CD1c-positive myeloid dendritic cell (primary cell): ENCODE measurements around the gene KIF13A.
"Not testable (repeated sequence)": the region's sequence is repeated elsewhere in the genome, so short reads cannot be mapped to it uniquely, and the experiment has no call there.

Experiments used
- DNase-seq: peaks from one replicate; pipeline ENCODE4 v3.0.0-alpha.2; 2016; ENCODE audit errors: extremely low spot score

The KIF13A gene

GRCh38 chr6:17987447-17987696 is at the start of gene KIF13A:
KIF13A (minus strand) TSS chr6:17987635; CDS start chr6:17987463, 172 bp downstream.
- DNase-seq = no peak

DNA sequence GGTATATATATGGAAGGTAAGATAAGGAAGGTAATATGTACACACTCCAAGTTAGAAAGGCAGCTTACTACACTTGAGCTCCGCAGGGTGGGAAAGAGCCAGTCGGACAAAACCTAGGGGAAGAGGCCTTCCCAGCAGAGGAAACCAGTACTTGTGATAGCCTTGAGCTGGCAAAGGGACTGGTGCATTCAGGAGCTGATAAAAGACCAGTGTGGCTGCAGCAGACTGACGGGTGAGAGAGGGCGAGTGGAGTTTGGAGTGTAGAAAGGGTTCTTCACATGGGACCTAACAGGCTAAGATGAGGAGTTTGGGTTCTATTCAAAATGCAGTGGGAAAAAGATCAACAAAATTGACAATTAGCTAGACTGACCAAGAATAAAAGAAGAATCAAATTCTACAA is 49.3 kb upstream of the KIF13A start:
- no peak for DNase-seq

DNA sequence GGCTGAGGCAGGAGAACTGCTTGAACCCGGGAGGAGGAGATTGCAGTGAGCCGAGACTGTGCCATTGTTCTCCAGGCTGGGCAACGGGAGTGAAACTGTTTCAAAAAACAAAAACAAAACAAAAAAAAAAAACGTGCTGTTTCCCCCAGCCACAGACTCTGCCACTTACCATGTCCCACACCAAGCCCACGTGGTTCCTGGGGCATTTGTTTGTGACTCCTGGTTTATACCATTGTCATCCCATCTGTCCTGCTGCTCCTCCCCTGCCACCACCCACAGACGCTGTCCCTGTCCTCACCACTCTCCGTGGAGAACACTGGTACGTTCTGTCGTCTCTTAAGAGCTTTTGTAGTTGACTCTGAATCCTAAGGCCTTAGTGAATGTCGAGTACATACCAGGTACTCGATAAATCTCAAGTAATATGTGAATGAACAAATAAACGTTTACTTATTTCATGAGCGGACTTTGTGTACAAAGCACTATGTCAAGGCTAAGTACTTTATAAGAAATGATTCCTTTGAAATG is 48.0 kb upstream of the KIF13A start:
- DNase-seq = no peak

GRCh38 chr6:18034798-18035202 is 47.4 kb upstream of the KIF13A start:
- DNase-seq = no peak

DNA sequence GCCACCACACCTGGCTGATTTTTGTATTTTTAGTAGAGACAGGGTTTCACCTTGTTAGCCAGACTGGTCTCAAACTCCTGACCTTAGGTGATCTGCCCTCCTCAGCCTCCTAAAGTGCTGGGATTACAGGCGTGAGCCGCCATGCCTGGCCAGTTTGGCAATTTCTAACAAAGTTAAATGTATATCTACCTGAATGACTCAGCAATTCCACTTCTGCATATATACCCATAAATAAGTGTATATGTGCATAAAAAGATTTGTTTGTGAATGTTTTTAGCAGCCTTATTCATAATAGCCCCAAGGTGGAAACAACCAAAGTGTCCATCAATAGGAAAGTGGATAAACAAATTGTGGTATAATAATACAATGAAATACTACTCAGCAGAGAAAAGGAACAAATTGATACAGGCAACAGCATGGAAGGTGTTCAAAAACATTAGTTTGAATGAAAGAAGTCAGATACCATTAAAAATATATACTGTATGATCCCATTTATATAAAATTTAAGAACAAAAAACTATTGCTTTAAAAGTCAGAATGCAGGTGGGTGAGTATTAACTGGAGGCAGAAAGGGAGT is 44.3 kb upstream of the KIF13A start:
- no peak for DNase-seq

- no peak for DNase-seq
Observed at GRCh38 chr6:18031189-18031588, 43.8 kb upstream of the KIF13A start.

- DNase-seq = no peak
Observed at GRCh38 chr6:18028332-18028731, 40.9 kb upstream of the KIF13A start.

GRCh38 chr6:18025596-18025995 is 38.2 kb upstream of the KIF13A start:
- no peak for DNase-seq

GRCh38 chr6:18024876-18025275 is 37.4 kb upstream of the KIF13A start:
- no peak for DNase-seq

DNA sequence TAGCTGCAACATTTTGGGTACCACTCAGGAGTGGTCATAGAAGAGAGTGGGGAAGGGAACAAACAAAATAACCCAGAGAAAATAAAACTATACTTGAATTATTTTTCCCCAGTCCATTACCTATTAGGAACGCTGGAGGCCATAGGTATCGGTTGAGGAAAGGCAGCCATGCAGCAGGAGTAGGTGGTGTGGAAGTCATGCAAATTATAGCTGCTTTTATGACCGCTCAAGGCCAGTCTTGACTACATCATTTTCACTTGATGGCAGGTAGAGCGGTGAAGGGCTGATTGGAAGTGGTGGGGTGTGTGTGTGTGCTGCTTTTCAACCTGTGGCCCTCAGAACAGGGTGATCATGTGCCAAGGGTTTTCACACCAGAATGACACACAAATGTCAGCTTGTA is 36.5 kb upstream of the KIF13A start:
- DNase-seq = no peak

DNA sequence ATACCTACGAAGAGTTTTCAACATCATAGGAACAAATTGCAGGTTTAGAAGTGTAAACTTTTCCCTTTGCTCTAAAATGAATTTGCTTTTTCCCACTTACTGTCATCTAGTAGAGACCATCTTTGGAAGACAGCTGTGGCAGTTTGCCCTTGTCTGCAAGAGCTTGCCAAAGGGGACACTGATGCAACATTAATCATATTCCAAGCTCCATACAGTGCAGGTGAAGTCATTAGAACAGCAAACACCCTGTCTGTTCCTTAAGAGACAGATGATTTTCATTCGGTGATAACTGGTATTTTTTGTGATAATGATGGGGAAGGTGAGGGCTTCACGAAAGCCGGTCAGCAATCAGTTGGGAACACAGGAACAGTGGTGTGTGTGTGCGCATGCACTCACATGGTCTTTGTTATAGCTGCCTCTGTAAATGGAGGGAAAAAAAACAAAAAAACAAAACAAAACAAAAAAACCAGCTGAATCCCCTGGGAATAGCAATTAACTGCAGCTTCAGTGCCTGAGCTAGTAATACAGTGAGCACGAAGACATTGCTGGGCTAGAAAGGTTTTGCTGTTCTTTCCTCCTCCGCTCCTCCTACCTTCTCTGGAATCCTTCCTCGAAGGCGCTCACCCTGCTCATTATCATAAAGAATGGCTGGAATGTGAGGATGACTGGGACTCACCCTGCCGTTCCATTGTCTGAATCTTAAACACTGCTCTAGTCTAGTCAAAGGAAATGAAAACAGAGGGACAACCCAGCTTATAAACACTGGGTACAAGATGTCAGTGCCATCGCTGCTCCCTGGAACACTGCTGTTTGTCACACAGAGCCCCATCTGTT is 35.2 kb upstream of the KIF13A start:
- DNase-seq = no peak

DNA sequence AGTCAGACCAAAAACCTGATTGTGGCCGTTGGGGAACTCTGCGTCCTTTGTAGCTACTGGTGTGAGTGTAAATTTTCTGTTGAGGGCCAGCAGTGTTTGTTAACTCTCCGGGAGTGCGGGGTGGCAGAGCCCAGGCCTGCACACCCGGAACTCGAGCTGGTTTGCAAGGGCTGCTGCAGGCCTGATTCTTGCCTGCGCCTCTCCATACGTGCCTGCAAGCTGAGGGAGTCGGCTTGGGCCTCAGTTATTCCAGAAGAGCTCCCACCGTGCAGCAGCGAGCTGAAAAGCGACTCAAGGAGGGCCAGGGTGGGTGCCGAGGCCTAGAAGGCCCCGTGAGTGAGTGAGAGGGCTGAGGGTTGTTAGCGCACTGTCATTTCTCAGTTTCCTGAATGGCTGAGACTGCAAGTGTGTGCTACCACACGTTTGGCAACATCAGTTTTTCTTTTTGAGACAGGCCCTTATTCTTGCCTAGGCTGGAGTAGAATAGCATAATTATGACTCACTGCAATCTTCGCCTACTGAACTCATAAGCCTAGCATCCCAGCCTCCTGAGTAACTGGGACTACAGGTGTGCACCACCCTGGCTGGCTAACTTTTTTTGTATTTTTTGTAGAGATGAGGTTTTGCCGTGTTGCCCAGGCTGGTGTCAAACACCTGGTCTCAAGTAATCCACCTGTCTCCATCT is 33.9 kb upstream of the KIF13A start:
- no peak for DNase-seq

- DNase-seq = not testable (repeated sequence)
Observed at GRCh38 chr6:18020545-18020944, 33.1 kb upstream of the KIF13A start.

- DNase-seq = no peak
Observed at GRCh38 chr6:18019539-18020534, 32.4 kb upstream of the KIF13A start.

GRCh38 chr6:18019133-18019532 is 31.7 kb upstream of the KIF13A start:
- not testable (repeated sequence) for DNase-seq

GRCh38 chr6:18016698-18017097 is 29.3 kb upstream of the KIF13A start:
- DNase-seq = no peak

GRCh38 chr6:18016133-18016532 is 28.7 kb upstream of the KIF13A start:
- DNase-seq = no peak

DNA sequence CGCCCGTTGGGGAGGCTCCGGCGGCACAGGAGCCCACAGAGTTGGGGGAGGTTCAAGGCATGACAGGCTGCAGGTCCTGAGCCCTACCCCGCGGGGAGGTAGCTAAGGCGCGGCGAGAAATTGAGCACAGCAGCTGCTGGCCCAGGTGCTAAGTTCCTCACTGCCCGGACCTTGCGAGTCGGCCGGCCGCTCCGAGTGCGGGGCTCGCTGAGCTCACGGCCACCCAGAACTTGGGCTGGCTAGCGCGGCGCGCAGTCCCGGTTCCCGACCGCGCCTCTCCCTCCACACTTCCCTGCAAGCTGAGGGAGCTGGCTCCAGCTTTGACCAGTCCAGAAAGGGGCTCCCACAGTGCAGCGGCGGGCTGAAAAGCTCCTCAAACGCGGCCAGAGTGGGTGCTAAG is 23.9 kb upstream of the KIF13A start:
- no peak for DNase-seq

DNA sequence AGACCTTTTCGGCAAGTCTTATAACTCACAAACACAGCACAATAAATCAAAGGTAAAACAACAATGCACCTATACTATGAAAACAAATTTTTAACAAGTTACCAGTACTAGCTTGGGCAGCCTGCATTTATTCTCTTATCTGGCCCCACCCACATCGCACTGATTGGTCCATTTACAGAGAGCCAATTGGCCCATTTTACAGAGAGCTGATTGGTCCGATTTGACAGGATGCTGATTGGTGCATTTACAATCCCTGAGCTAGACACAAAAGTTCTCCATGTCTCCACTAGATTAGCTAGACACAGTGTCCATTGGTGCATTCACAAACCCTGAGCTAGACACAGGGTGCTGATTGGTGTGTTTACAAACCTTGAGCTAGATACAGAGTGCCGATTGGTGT is 23.1 kb upstream of the KIF13A start:
- not testable (repeated sequence) for DNase-seq

- no peak for DNase-seq
Observed at GRCh38 chr6:18004256-18004985, 17.0 kb upstream of the KIF13A start.

GRCh38 chr6:17999425-17999824 is 12.0 kb upstream of the KIF13A start:
- DNase-seq = no peak
